ENCODE measurements around the gene GMIP.

DNA sequence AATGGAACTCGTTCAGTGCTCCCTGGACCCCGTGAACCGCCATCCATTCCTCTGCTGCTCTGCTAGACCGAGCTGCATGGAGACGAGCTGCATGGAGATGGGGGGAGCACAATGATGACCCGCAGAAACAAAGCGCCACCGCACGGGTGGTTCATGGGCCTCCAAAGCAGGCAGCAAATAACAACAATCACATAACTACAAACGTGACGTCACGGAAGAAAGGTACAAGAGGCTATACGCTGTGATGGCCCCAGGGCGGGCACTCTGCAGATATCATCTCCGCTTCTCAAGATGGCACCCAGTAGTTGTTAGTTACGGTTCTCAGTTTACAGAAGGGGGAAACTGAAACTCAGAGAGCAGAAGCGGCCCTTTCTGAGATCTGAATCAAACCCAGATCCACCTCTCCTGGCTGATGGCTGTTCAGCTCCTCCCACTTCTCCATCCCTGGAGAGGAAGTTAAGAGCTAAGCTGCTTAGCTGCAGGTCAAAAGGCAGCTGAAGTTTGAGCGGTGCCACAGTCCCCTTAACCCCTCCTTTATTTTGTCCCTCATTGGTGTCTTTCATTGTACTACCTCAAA lies 18.3 kb upstream of the GMIP start:
- TF ChIP-seq, protein P1, sequence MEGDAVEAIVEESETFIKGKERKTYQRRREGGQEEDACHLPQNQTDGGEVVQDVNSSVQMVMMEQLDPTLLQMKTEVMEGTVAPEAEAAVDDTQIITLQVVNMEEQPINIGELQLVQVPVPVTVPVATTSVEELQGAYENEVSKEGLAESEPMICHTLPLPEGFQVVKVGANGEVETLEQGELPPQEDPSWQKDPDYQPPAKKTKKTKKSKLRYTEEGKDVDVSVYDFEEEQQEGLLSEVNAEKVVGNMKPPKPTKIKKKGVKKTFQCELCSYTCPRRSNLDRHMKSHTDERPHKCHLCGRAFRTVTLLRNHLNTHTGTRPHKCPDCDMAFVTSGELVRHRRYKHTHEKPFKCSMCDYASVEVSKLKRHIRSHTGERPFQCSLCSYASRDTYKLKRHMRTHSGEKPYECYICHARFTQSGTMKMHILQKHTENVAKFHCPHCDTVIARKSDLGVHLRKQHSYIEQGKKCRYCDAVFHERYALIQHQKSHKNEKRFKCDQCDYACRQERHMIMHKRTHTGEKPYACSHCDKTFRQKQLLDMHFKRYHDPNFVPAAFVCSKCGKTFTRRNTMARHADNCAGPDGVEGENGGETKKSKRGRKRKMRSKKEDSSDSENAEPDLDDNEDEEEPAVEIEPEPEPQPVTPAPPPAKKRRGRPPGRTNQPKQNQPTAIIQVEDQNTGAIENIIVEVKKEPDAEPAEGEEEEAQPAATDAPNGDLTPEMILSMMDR (conservative IDR thresholded peaks at IDR 0.05 in 1 of 2, IDR thresholded peaks at IDR 0.05 in 1 of 2; ENCODE audit: low read depth in 1 of 2, low read length in 2 of 2), result no peak
- no peak for TF ChIP-seq EZH2 (IDR thresholded peaks at IDR 0.05; ENCODE audit: low read length, missing control alignments)

Measured in fibroblast of lung (primary cell).